ENCODE results near the gene KCTD17. TPM values are rescaled to one million over a fixed set of nuclear protein-coding genes. Genes with fewer than 3 reads are reported as not detected.
A peak's percentile ranks its signal among the peaks of the same experiment; 100 is the strongest.

The KCTD17 gene, protein sequence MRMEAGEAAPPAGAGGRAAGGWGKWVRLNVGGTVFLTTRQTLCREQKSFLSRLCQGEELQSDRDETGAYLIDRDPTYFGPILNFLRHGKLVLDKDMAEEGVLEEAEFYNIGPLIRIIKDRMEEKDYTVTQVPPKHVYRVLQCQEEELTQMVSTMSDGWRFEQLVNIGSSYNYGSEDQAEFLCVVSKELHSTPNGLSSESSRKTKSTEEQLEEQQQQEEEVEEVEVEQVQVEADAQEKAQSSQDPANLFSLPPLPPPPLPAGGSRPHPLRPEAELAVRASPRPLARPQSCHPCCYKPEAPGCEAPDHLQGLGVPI
- total RNA-seq, result 10 to 100 TPM; 32.4 to 58.0 (median 48.1) TPM

DNA sequence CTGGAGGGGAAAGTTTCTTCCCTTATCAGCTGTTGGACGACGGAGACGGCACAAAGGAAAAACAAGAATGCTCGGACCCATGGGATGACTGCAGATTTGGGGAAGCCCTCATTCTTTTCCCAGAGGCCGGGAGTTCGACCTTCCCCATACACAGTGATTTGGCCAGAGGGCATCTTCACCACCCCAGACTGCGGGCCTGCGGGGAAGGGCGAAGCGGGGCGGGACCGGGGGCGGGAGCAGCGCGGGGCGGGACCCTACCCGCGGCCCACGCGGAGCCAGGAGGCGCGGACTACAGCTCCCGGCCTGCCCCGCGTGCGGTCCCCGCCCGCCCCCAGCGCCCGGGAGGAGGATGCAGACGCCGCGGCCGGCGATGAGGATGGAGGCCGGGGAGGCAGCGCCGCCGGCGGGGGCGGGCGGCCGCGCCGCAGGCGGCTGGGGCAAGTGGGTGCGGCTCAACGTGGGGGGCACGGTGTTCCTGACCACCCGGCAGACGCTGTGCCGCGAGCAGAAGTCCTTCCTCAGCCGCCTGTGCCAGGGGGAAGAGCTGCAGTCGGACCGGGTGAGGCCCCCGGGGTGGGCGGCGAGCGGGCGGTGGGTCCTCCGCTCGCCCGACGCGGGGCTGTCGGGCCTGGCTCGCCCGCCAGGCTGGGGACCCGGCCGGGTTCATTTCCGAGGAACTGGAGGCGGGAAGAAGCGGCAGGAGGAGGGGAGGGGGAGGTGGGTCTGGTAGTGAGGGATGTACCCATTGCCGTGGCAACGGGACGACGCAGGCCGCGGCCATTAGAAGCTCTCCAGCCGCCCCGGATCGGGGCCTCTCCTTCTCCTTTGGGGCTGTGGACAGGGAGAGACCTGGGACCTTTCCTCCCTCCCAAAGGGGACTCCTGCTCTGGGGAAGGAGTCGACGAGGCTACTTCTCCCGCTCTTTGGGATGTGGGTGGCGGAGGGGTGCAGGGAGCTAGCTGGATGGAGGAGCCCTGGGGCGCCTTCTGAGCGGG is at the start of gene KCTD17:
Gene KCTD17 (plus strand): TSS at position 352 of the 995 bp plus-strand sequence. CDS start 19 bp downstream, at position 371.
- WGBS, 2 donors, result 6 to 11% methylated on average over 34 to 66 of the region's 89 CpGs
- intact Hi-C loops (cut with DNase I; ENCODE audit: low total_unique reads), result no loop called here
- peak within 1 kb of the TSS; percentile 54 for H3K4me3 ChIP-seq (ENCODE audit: low read depth, poor library complexity, severe bottlenecking)
- TF ChIP-seq, protein P1, sequence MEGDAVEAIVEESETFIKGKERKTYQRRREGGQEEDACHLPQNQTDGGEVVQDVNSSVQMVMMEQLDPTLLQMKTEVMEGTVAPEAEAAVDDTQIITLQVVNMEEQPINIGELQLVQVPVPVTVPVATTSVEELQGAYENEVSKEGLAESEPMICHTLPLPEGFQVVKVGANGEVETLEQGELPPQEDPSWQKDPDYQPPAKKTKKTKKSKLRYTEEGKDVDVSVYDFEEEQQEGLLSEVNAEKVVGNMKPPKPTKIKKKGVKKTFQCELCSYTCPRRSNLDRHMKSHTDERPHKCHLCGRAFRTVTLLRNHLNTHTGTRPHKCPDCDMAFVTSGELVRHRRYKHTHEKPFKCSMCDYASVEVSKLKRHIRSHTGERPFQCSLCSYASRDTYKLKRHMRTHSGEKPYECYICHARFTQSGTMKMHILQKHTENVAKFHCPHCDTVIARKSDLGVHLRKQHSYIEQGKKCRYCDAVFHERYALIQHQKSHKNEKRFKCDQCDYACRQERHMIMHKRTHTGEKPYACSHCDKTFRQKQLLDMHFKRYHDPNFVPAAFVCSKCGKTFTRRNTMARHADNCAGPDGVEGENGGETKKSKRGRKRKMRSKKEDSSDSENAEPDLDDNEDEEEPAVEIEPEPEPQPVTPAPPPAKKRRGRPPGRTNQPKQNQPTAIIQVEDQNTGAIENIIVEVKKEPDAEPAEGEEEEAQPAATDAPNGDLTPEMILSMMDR (IDR thresholded peaks at IDR 0.05), result no peak
- TF ChIP-seq POLR2A (IDR thresholded peaks at IDR 0.05), result no peak
- peak; percentile 41 to 92 for DNase-seq (ENCODE audit: low spot score in 2 of 2)

DNA sequence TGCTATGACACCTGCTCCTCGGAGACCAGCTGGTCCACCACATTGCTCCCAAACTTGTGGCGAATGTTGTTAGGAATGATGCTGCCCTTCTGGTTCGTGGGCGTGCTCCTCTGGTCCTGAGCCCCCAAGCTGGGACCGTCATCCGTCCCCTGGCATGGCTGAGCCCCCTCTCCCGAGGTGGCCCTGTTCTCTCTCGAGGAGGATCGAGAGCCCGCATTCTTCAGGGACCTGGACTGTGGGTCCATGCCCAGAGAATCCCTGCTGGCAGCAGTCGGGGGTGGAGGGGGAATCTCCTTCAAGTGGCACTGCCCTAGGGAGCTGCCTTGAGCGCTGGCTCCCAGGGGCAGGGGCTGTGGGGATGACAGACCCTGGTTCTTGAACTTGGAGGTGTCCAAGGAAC is 49.7 kb upstream of the KCTD17 start:
- TF ChIP-seq POLR2A (IDR thresholded peaks at IDR 0.05), result no peak
- TF ChIP-seq, protein P1 (IDR thresholded peaks at IDR 0.05), result no peak
- DNase-seq (ENCODE audit: low spot score in 2 of 2), result no peak
- H3K4me3 ChIP-seq (ENCODE audit: low read depth, poor library complexity, severe bottlenecking), result no peak overlapping the region
- intact Hi-C loops (cut with DNase I; ENCODE audit: low total_unique reads), result no loop called here
- WGBS, 2 donors, result 86 to 90% methylated on average over 12 of the region's 12 CpGs

DNA sequence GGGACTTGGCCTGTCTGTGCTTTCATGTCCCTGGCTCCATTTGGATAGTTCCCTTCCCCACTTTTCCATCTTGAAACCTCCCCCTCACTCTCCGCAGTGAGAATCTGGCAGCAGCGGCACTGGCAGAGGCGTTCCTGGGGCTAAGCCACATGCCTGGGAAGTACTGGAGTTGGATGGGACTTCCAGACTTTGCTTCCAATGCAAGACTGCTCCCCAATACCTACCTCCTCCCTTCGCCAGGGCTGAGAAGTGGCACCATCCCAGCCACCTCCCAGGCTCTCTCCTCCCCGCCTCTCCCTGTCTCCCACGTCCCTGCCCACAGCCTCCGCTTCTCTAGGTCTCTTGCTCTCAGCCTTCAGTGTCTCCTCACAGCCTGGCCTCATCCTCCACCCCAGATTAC is 48.9 kb upstream of the KCTD17 start:
- DNase-seq (ENCODE audit: low spot score in 2 of 2), result no peak
- intact Hi-C loops (cut with DNase I; ENCODE audit: low total_unique reads), result no loop called here

DNA sequence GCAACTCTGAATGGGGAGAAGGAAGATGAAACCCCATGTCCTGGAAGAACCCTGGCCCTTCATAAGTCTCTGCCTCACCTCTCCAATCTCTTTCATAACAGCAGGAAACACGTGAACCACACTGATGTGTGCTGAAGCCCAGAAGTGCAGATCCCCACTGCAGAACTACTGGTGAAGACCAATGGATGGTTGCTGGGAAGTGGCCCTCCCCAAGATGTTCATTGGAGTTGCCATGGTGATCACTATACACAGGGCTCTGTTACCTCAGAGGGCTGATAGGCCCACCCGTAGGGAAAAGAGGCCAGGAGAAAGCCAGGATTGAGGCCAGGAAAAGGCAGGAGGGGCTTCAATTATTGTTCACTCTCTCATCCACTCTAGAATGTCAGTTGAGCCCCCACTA is 43.9 kb upstream of the KCTD17 start:
- intact Hi-C loops (cut with DNase I; ENCODE audit: low total_unique reads), result no loop called here
- 33 to 48% methylated on average over 2 of the region's 2 CpGs for WGBS, 2 donors

More for the DNA sequence above, 48.9 kb upstream of the KCTD17 start:
- 50 to 53% methylated on average over 7 of the region's 7 CpGs for WGBS, 2 donors
- H3K4me3 ChIP-seq (ENCODE audit: low read depth, poor library complexity, severe bottlenecking), result no peak overlapping the region
- TF ChIP-seq, protein P1 (IDR thresholded peaks at IDR 0.05), result no peak
- TF ChIP-seq POLR2A (IDR thresholded peaks at IDR 0.05), result no peak

DNA sequence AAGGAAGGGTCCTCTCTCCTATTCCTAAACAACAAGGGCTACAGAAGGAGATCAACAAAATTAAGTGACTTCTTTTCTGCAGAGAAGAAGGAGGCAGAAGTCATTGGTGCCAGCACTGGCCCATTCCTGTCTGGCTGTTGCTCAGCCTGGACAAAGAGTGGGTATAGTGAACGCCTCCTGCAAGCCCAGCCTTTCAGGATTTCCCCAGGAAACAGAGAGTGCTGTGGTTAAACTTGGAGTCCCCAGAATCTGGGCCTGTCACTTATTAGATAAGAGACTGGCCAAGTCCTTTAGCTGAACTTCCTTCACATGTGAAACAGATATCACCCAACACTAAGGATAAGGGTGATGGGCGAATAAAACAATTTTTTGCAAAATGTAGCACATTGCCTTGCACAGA is 43.2 kb upstream of the KCTD17 start:
- no peak overlapping the region for H3K4me3 ChIP-seq (ENCODE audit: low read depth, poor library complexity, severe bottlenecking)
- WGBS, 2 donors, result 59 to 72% methylated on average over 2 of the region's 2 CpGs
- intact Hi-C loops (cut with DNase I; ENCODE audit: low total_unique reads), result no loop called here
- TF ChIP-seq, protein P1 (IDR thresholded peaks at IDR 0.05), result no peak
- no peak for TF ChIP-seq POLR2A (IDR thresholded peaks at IDR 0.05)
- DNase-seq (ENCODE audit: low spot score in 2 of 2), result no peak

More for the DNA sequence above, 43.9 kb upstream of the KCTD17 start:
- no peak for DNase-seq (ENCODE audit: low spot score in 2 of 2)
- no peak overlapping the region for H3K4me3 ChIP-seq (ENCODE audit: low read depth, poor library complexity, severe bottlenecking)
- no peak for TF ChIP-seq POLR2A (IDR thresholded peaks at IDR 0.05)
- TF ChIP-seq, protein P1 (IDR thresholded peaks at IDR 0.05), result no peak

Data from lower leg skin (tissue), 4 donors.